Mammary epithelial cell (primary cell): ENCODE data around the gene ZBTB20.

Experiments used
- CTCF ChIP-seq, 2 donors: IDR thresholded peaks in 1 of 2; conservative IDR thresholded peaks in 1 of 2; 2 replicates each; pipeline ENCODE4 v1.5.1; 2011 to 2012; ENCODE audit warnings: inconsistent platforms in 2 of 2, low read length in 2 of 2, mild to moderate bottlenecking in 2 of 2, control low read depth in 1 of 2, low read depth in 1 of 2; ENCODE audit not compliant: insufficient read depth in 1 of 2; ENCODE audit errors: extremely low read depth in 1 of 2
- EZH2 ChIP-seq: IDR thresholded peaks from 2 replicates; pipeline ENCODE4 v1.6.1; 2012; ENCODE audit warnings: low read length, inconsistent platforms, borderline replicate concordance

GRCh38 chr3:114672692-114673447, 474.2 kb downstream of the ZBTB20 start:
- TF ChIP-seq CTCF (conservative IDR thresholded peaks at IDR 0.05 in 1 of 2, IDR thresholded peaks at IDR 0.05 in 1 of 2; ENCODE audit: extremely low read depth in 1 of 2, insufficient read depth in 1 of 2, low read depth in 1 of 2, low read length in 2 of 2) (no peak), EZH2 (no peak)
